ENCODE measurements around the gene DTX2. TPM values are rescaled to one million over a fixed set of nuclear protein-coding genes. Genes with fewer than 3 reads are reported as not detected.
"Not testable (repeated sequence)": the region's sequence is repeated elsewhere in the genome, so short reads cannot be mapped to it uniquely, and the experiment has no call there.

Gene DTX2
- total and polyA plus RNA-seq, 4 donors = 18.5 to 55.3 (median 41.9) TPM

- not testable (repeated sequence) for H3K27me3 ChIP-seq (ENCODE audit: control insufficient read depth in 3 of 3, insufficient read depth in 3 of 3, low read length in 2 of 3); ATAC-seq (ENCODE audit: insufficient read depth, low FRiP score); DNase-seq; H3K9ac ChIP-seq (ENCODE audit: insufficient read depth in 1 of 2, low read length in 2 of 2); H3K4me3 ChIP-seq; H3K27ac ChIP-seq (ENCODE audit: low read depth in 1 of 2, low read length in 1 of 2); H3K9me3 ChIP-seq (ENCODE audit: control insufficient read depth in 4 of 4, insufficient read depth in 3 of 4, low read length in 3 of 4); H3K4me1 ChIP-seq (ENCODE audit: control insufficient read depth in 5 of 5, insufficient read depth in 5 of 5, low read length in 5 of 5)
- 81 to 86% methylated on average over 9 to 16 of the region's 28 CpGs for WGBS, 2 donors
- H3K36me3 ChIP-seq (ENCODE audit: control insufficient read depth in 4 of 4, insufficient read depth in 4 of 4, low read length in 4 of 4) = peaks cover 0 to 12% (median 0%) of the 10 kb centered on the region in 4 donors
These were observed 37.9 kb downstream of the DTX2 start for GRCh38 chr7:76499201-76499923.

- DNase-seq; H3K9me3 ChIP-seq (ENCODE audit: control insufficient read depth in 4 of 4, insufficient read depth in 3 of 4, low read length in 3 of 4); H3K4me1 ChIP-seq (ENCODE audit: control insufficient read depth in 5 of 5, insufficient read depth in 5 of 5, low read length in 5 of 5); H3K9ac ChIP-seq (ENCODE audit: insufficient read depth in 1 of 2, low read length in 2 of 2); H3K27ac ChIP-seq (ENCODE audit: low read depth in 1 of 2, low read length in 1 of 2); ATAC-seq (ENCODE audit: insufficient read depth, low FRiP score); H3K27me3 ChIP-seq (ENCODE audit: control insufficient read depth in 3 of 3, insufficient read depth in 3 of 3, low read length in 2 of 3); H3K4me3 ChIP-seq: not testable (repeated sequence)
- peaks cover 0 to 16% (median 0%) of the 10 kb centered on the region in 4 donors for H3K36me3 ChIP-seq (ENCODE audit: control insufficient read depth in 4 of 4, insufficient read depth in 4 of 4, low read length in 4 of 4)
- 58 to 67% methylated on average over 3 to 6 of the region's 19 CpGs for WGBS, 2 donors
These were observed 38.4 kb downstream of the DTX2 start for GRCh38 chr7:76499924-76500241.

- H3K27ac ChIP-seq (ENCODE audit: low read depth in 1 of 2, low read length in 1 of 2); H3K4me1 ChIP-seq (ENCODE audit: control insufficient read depth in 5 of 5, insufficient read depth in 5 of 5, low read length in 5 of 5); H3K27me3 ChIP-seq (ENCODE audit: control insufficient read depth in 3 of 3, insufficient read depth in 3 of 3, low read length in 2 of 3); DNase-seq; H3K9me3 ChIP-seq (ENCODE audit: control insufficient read depth in 4 of 4, insufficient read depth in 3 of 4, low read length in 3 of 4); H3K4me3 ChIP-seq; H3K9ac ChIP-seq (ENCODE audit: insufficient read depth in 1 of 2, low read length in 2 of 2); ATAC-seq (ENCODE audit: insufficient read depth, low FRiP score): not testable (repeated sequence)
- WGBS, 2 donors = 82 to 88% methylated on average over 11 to 13 of the region's 13 CpGs
- H3K36me3 ChIP-seq (ENCODE audit: control insufficient read depth in 4 of 4, insufficient read depth in 4 of 4, low read length in 4 of 4) = peaks cover 0 to 27% (median under 1%) of the 10 kb centered on the region in 4 donors
These were observed 40.7 kb downstream of the DTX2 start for GRCh38 chr7:76502224-76502623.

- DNase-seq; H3K4me3 ChIP-seq; H3K27ac ChIP-seq (ENCODE audit: low read depth in 1 of 2, low read length in 1 of 2); H3K9ac ChIP-seq (ENCODE audit: insufficient read depth in 1 of 2, low read length in 2 of 2); ATAC-seq (ENCODE audit: insufficient read depth, low FRiP score); H3K27me3 ChIP-seq (ENCODE audit: control insufficient read depth in 3 of 3, insufficient read depth in 3 of 3, low read length in 2 of 3); H3K4me1 ChIP-seq (ENCODE audit: control insufficient read depth in 5 of 5, insufficient read depth in 5 of 5, low read length in 5 of 5); H3K9me3 ChIP-seq (ENCODE audit: control insufficient read depth in 4 of 4, insufficient read depth in 3 of 4, low read length in 3 of 4): not testable (repeated sequence)
- 92 to 95% methylated on average over 15 to 16 of the region's 16 CpGs for WGBS, 2 donors
- peaks cover 0 to 27% (median under 1%) of the 10 kb centered on the region in 4 donors for H3K36me3 ChIP-seq (ENCODE audit: control insufficient read depth in 4 of 4, insufficient read depth in 4 of 4, low read length in 4 of 4)
These were observed 41.3 kb downstream of the DTX2 start for GRCh38 chr7:76502836-76503235.

- not testable (repeated sequence) for ATAC-seq (ENCODE audit: insufficient read depth, low FRiP score); DNase-seq; H3K27ac ChIP-seq (ENCODE audit: low read depth in 1 of 2, low read length in 1 of 2); H3K27me3 ChIP-seq (ENCODE audit: control insufficient read depth in 3 of 3, insufficient read depth in 3 of 3, low read length in 2 of 3); H3K4me1 ChIP-seq (ENCODE audit: control insufficient read depth in 5 of 5, insufficient read depth in 5 of 5, low read length in 5 of 5); H3K9ac ChIP-seq (ENCODE audit: insufficient read depth in 1 of 2, low read length in 2 of 2); H3K4me3 ChIP-seq; H3K9me3 ChIP-seq (ENCODE audit: control insufficient read depth in 4 of 4, insufficient read depth in 3 of 4, low read length in 3 of 4)
- H3K36me3 ChIP-seq (ENCODE audit: control insufficient read depth in 4 of 4, insufficient read depth in 4 of 4, low read length in 4 of 4) = peaks cover 0 to 27% (median under 1%) of the 10 kb centered on the region in 4 donors
- WGBS, 2 donors = 95 to 96% methylated on average over 11 to 12 of the region's 12 CpGs
These were observed 41.7 kb downstream of the DTX2 start for GRCh38 chr7:76503244-76503643.

GRCh38 chr7:76504351-76505167 is 43.0 kb downstream of the DTX2 start:
- not testable (repeated sequence) for ATAC-seq (ENCODE audit: insufficient read depth, low FRiP score); H3K9ac ChIP-seq (ENCODE audit: insufficient read depth in 1 of 2, low read length in 2 of 2); H3K4me3 ChIP-seq; H3K4me1 ChIP-seq (ENCODE audit: control insufficient read depth in 5 of 5, insufficient read depth in 5 of 5, low read length in 5 of 5); H3K27ac ChIP-seq (ENCODE audit: low read depth in 1 of 2, low read length in 1 of 2); H3K27me3 ChIP-seq (ENCODE audit: control insufficient read depth in 3 of 3, insufficient read depth in 3 of 3, low read length in 2 of 3); H3K9me3 ChIP-seq (ENCODE audit: control insufficient read depth in 4 of 4, insufficient read depth in 3 of 4, low read length in 3 of 4); DNase-seq
- 91 to 93% methylated on average over 17 to 23 of the region's 33 CpGs for WGBS, 2 donors
- peaks cover 0 to 25% (median under 1%) of the 10 kb centered on the region in 4 donors for H3K36me3 ChIP-seq (ENCODE audit: control insufficient read depth in 4 of 4, insufficient read depth in 4 of 4, low read length in 4 of 4)
